Measurements from ENCODE around the gene CAPS.
A peak's percentile ranks its signal among the peaks of the same experiment; 100 is the strongest.

CAPS gene

GRCh38 chr19:5892772-5893275 lies 21.2 kb upstream of the CAPS start:
- no peak for DNase-seq

GRCh38 chr19:5893296-5893903 lies 20.7 kb upstream of the CAPS start:
- no peak for DNase-seq

- DNase-seq: no peak
Measured at GRCh38 chr19:5893907-5894703, 19.9 kb upstream of the CAPS start.

- DNase-seq: no peak
Measured at GRCh38 chr19:5894704-5895349, 19.2 kb upstream of the CAPS start.

DNA sequence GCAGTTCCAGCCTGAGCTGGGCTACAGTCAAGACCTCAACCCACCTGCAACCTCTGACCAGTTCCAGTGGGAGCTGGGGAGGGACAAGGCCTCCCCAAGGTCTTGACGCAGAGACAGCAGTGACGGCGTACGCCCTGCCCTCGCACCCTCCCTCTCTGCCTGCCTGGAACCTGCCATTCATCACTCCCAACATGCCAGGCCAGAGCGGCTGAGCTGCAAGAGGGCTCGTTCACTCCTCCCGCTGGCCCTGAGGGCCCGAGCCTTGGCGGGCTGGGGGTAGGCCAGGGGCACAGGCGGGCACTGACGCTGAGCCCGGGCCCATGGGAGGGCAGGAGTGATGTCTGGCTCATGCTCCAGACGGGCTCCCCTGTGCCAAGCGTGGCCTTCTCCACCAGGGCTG lies 18.6 kb upstream of the CAPS start:
- DNase-seq: no peak

DNA sequence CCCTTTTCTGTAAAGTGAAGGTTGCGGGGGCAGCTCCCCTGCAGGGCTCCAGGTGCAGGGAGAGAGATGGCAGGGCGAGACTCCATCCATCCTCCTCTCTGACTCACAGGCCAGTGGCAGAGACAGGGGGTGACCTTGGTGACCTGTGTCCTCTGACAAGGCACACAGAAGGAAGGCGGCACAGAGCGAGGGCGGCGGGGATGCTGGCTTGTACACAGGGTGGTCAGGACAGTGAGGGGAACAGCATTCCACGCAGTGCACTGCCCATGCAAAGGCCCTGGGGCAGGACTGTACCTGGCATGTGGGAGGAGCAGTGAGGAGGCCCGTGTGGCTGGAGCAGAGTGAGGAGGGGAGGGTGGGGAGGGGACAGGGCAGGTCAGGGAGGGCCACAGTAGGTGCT lies 18.2 kb upstream of the CAPS start:
- DNase-seq: no peak

GRCh38 chr19:5896365-5897076 lies 17.5 kb upstream of the CAPS start:
- DNase-seq: no peak

GRCh38 chr19:5897189-5897969 lies 16.7 kb upstream of the CAPS start:
- no peak for DNase-seq

- no peak for DNase-seq
Measured at GRCh38 chr19:5899728-5900526, 14.1 kb upstream of the CAPS start.

GRCh38 chr19:5900976-5901375 lies 13.1 kb upstream of the CAPS start:
- no peak for DNase-seq

GRCh38 chr19:5903056-5903623 lies 10.9 kb upstream of the CAPS start:
- no peak for DNase-seq

DNA sequence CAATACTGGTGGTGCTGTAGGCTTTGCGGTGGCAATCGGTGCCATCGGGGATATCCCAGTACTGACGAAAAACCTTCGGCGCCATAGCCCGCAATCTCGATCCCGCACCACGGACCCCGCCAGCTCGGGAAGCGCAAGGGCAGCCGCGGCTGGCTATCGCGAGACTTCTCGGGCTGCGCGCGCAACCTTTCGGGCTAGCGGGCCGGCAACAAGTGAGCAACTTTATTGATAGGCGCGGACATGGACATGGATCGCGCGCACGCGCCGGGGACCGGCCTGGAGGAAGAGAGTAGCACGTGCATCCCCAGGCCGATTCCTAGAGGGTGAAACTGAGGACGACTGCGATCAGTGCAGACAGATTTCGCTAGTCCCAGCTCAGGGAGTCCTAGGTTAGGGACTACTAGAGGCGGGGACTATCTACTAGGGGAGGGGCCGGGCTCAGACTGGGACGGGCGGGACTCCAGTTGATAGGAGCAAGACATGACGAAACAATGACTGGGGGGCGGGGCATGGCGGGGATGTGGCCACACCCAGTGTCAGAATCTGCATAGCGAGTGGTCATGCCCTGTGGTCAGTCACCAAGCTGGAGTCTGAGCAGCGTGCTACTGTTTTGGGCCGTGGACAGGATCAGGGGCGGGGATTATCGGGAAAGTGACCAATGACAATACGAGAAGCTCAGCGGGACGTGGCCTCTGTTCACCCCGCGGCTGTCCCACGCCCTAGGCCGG lies 10.3 kb upstream of the CAPS start, which contains the start of gene NDUFA11:
TSS of gene NDUFA11 (minus strand) at position 167 of the 728 bp plus-strand sequence. CDS start at position 85, 82 bp downstream.
- peak; percentile 96 for DNase-seq

DNA sequence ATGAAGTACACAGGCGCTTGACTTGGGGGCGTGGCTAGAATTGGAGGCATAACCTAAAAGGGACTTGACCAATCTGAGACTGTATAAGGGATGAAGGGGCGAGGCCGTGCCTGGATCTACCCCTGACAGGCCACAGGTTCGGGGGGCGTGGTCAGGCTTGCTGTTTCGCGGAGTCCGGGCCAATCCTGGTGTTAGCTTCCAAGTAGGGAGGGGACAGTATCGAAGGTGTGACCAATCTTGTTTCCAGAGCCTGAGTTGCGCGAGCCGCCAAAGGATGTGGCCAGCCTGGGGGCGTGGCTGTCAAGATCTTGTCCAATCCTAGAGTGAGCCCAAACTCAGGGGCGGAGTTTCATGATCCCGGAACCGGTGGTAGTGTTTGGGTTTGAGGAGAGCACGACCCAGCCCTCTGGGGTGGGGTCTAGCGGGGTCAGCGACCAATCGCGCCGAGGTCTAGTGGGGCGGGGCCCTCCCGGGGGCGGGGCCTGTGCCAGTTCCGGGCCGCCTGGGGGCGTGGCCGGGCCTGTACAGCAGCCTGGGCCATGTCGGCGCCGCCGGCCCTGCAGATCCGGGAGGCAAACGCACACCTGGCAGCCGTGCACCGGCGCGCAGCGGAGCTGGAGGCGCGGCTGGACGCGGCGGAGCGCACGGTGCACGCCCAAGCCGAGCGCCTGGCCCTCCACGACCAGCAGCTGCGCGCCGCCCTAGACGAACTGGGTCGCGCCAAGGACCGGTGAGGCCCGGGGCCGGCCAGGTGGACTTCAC lies 9.5 kb upstream of the CAPS start, which contains the start of gene VMAC:
TSS of gene VMAC (plus strand) at position 521 of the 762 bp plus-strand sequence. CDS start at position 540, 19 bp downstream.
- peak; percentile 100 for DNase-seq

DNA sequence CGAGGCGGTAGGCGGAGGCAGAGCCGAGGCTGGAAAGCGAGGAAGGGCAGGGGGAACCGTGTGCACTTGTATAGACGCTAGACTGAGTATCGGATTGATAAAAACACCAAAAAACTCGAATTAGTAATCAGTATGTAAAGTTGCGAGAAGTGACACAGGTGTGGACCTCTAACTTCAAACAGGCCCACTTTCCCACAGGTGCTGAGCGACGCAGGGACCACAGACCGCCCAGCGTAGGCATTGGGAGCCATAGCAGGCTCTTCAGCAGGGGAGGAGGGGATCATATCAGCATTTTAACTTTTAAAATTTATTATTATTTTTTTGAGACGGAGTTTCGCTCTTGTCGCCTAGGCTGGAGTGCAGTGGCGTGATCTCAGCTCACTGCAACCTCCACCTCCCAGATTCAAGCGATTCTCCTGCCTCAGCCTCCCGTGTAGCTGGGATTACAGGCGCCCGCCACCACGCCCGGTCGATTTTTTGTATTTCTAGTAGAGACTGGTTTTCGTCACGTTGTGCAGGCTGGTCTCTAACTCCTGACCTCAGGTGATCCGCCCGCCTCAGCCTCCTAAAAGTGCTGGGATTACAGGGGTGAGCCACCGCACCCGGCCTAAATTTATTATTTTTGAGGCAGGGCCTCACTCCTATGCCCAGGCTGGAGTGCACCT lies 8.8 kb upstream of the CAPS start:
- no peak for DNase-seq

DNA sequence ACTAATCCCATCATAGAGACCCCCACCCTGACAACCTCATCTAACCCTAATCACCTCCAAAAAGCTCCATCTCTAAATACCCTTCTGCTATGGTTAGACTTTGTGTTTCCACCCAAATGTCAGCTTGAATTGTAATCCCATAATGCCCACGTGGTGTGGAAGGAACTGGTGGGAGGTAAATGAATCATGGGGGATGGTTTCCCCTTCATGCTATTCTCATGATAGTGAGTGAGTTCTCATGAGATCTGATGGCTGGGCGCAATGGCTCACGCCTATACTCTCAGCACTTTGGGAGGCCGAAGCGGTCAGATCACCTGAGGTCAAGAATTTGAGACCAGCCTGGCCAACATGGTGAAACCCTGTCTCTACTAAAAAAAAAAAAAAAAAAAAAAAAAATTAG lies 6.8 kb upstream of the CAPS start:
- DNase-seq: no peak

DNA sequence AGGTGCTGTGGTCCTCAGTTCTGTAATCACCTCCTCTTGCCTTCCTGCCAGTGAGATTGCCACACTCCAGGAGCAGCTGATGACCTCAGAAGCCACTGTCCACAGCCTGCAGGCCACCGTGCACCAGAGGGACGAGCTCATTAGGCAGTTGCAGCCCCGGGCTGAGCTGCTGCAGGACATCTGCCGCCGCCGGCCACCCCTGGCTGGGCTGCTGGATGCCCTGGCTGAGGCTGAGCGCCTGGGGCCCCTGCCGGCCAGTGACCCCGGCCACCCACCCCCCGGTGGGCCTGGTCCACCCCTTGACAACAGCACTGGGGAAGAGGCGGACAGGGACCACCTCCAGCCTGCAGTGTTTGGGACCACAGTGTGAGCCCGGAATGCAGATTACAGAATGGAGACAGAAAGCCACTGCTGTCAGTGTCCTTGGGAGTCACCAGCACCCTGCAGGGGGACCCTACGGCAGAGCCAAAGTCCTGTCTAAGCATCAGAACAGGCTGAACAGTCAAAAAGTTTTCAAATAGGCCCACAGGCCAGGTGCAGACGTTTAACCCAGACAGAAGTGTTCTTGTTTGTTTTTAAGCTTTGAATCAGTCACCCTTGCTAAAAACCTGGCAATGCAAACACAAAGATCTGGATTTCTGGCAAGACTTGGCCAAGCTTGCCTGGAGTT lies 5.1 kb upstream of the CAPS start:
- DNase-seq: no peak

DNA sequence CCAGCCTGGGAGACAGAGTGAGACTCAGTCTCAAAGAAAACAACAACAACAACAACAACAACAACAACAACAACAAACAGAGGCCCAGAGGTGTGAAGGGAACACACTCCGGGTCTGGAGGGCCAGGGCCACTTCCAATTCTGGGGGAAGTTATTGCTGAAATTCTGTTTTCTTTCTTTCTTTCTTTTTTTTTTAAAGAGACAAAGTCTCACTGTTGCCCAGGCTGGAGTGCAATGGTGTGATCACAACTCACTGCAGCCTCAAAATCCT lies 3.5 kb upstream of the CAPS start:
- DNase-seq: no peak

DNA sequence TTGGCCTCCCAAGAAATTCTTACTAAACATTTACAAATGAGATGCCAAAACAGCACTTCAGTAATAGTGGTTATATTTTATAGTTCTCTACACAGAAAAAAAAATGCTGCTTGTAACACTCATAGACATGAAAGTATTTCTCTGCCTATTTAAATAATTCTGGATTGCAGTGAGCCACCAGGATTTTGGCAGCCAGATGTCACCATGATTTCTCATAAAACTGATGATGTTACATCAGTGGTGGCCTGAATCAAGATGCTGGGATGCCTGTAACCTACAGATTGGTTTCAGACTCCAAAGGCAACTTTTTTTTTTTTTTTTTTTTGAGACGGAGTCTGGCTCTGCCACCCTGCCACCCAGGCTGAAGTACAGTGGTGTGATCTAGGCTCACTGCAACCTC lies 2.7 kb upstream of the CAPS start:
- DNase-seq: no peak

DNA sequence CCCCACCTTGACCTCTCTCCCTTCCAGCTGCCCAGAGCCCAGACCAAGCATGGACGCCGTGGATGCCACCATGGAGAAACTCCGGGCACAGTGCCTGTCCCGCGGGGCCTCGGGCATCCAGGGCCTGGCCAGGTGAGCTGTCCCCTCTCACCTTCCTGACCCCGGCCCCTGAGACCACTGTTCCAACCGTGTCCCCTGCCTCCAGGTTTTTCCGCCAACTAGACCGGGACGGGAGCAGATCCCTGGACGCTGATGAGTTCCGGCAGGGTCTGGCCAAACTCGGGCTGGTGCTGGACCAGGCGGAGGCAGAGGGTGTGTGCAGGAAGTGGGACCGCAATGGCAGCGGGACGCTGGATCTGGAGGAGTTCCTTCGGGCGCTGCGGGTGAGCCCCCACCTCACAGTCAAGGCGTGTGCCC lies 312 bp downstream of the CAPS start:
- no peak for DNase-seq

All from stimulated activated CD4-positive, alpha-beta T cell treated with anti-CD3 and anti-CD28 coated beads, Interleukin-1b, Interleukin-23, amount 100 ng/mL, for 48 hours (primary cell).